K562 (cell line): ENCODE data around the gene HMGCL. TPM values are rescaled to one million over a fixed set of nuclear protein-coding genes. Genes with fewer than 3 reads are reported as not detected.

Experiments
- CBX1 ChIP-seq: sonication (generic); IDR thresholded peaks from 2 replicates; pipeline ENCODE4 v1.6.1; 2016; ENCODE audit warnings: antibody characterized with exemption, low read depth, mild to moderate bottlenecking
- DLX4 ChIP-seq: fragments of 250-450 bp; sonication (Bioruptor Pico); IDR thresholded peaks from 2 replicates; pipeline ENCODE4 v1.6.1; 2021; ENCODE audit warnings: mild to moderate bottlenecking
- ELF1 ChIP-seq: fragments of 200-800 bp; sonication (Bioruptor generic); IDR thresholded peaks from 2 replicates; pipeline ENCODE4 v1.6.1; 2016; ENCODE audit warnings: missing genetic modification characterization, missing compliant biosample characterization
- GABPB1 ChIP-seq: sonication (generic); formaldehyde crosslinking; IDR thresholded peaks from 2 replicates; pipeline ENCODE4 v1.8.0; 2022; ENCODE audit warnings: mild to moderate bottlenecking, missing genetic modification reagents
- HOXB6 ChIP-seq: fragments of 250-450 bp; sonication (Bioruptor Pico); IDR thresholded peaks from 2 replicates; pipeline ENCODE4 v1.5.1; 2022; ENCODE audit warnings: mild to moderate bottlenecking, borderline replicate concordance
- MXI1 ChIP-seq: IDR thresholded peaks from 2 replicates; pipeline ENCODE4 v1.6.1; 2011; ENCODE audit warnings: low read depth, mild to moderate bottlenecking, improper control_type of control experiment, low read length
- MYC ChIP-seq, 2 experiments: fragments of 250-450 bp in 1 of 2; sonication (Bioruptor Pico) in 1 of 2; IDR thresholded peaks; 2 replicates each; pipeline versions ENCODE4 v1.5.1 to v1.6.1; 2012 to 2021; ENCODE audit warnings: low read depth in 2 of 2, borderline replicate concordance in 1 of 2, improper control_type of control experiment in 1 of 2, low read length in 1 of 2, mild to moderate bottlenecking in 1 of 2, moderate library complexity in 1 of 2
- NR2C2 ChIP-seq, 2 experiments: fragments of 200-800 bp in 1 of 2; sonication (Bioruptor generic) in 1 of 2; sonication (generic) in 1 of 2; formaldehyde crosslinking in 1 of 2; IDR thresholded peaks; 2 replicates each; pipeline versions ENCODE4 v1.6.1 to v1.8.0; 2016 to 2022; ENCODE audit warnings: mild to moderate bottlenecking in 1 of 2, missing compliant biosample characterization in 1 of 2, missing genetic modification characterization in 1 of 2, missing genetic modification reagents in 1 of 2
- NRF1 ChIP-seq, 2 experiments: fragments of 450-650 bp; IDR thresholded peaks in 1 of 2; conservative IDR thresholded peaks in 1 of 2; 2 replicates each; pipeline ENCODE4 v1.6.1; 2014; ENCODE audit warnings: mild to moderate bottlenecking in 2 of 2
- PCBP1 ChIP-seq: fragments of 200-400 bp; formaldehyde crosslinking; IDR thresholded peaks from 2 replicates; pipeline ENCODE4 v1.6.1; 2018; ENCODE audit warnings: mild to moderate bottlenecking, low read depth, low read length; ENCODE audit not compliant: poor library complexity, severe bottlenecking
- PKNOX1 ChIP-seq: fragments of 450-650 bp; IDR thresholded peaks from 2 replicates; pipeline ENCODE4 v1.6.1; 2016
- RHOXF2B ChIP-seq: fragments of 250-450 bp; sonication (Bioruptor Pico); conservative IDR thresholded peaks from 2 replicates; pipeline ENCODE4 v1.5.1; 2021
- SNRNP70 ChIP-seq: fragments of 200-400 bp; formaldehyde crosslinking; optimal IDR thresholded peaks from 2 replicates; pipeline ENCODE3; 2017; ENCODE audit warnings: low read depth, low read length
- SOX6 ChIP-seq: fragments of 450-650 bp; IDR thresholded peaks from 2 replicates; pipeline ENCODE4 v1.6.1; 2014; ENCODE audit warnings: mild to moderate bottlenecking
- ZNF263 ChIP-seq: sonication (generic); formaldehyde crosslinking; IDR thresholded peaks from 2 replicates; pipeline ENCODE4 v1.8.0; 2022; ENCODE audit warnings: mild to moderate bottlenecking, missing genetic modification reagents, borderline replicate concordance
- ZNF57 ChIP-seq: fragments of 450-650 bp; formaldehyde crosslinking; IDR thresholded peaks from 2 replicates; pipeline ENCODE4 v1.4.0; 2020; ENCODE audit warnings: mild to moderate bottlenecking, moderate library complexity
- polyA plus RNA-seq, 8 experiments: library from polyadenylated mRNA; depleted of rRNA in 4 of 8; stranded (reverse) in 5 of 8; unstranded in 3 of 8; fragments of >200 nt; fragmentation: Nextera tagmentation in 2 of 8; fragmentation: Illumina TruSeq in 1 of 8; extraction: Ambion mirVana in 2 of 8; extraction: Trizol in 1 of 8; gene quantifications; 2 replicates each; pipeline versions ENCODE4 v1.2.1 to v1.2.3, GENCODE V29; 2011 to 2014; ENCODE audit warnings: inconsistent platforms in 1 of 8, missing spikeins in 1 of 8
- total RNA-seq, 7 experiments: library from RNA; depleted of rRNA in 6 of 7; stranded (reverse); fragments of >200 nt in 6 of 7; fragmentation: Illumina TruSeq in 2 of 7; extraction: Trizol in 2 of 7; gene quantifications; 2 replicates each; pipeline versions ENCODE4 v1.2.1 to v1.2.3, GENCODE V29; 2011 to 2021; ENCODE audit warnings: low replicate concordance in 1 of 7
- TF ChIP-seq, protein P1 (sequence below), 2 experiments: IDR thresholded peaks; 2 replicates each; pipeline ENCODE4 v1.6.1; 2011; ENCODE audit warnings: borderline replicate concordance in 1 of 2, control low read depth in 1 of 2, low read depth in 1 of 2, low read length in 1 of 2, mild to moderate bottlenecking in 1 of 2, mixed read lengths in 1 of 2, moderate library complexity in 1 of 2; ENCODE audit not compliant: insufficient read depth in 1 of 2, insufficient read length in 1 of 2, poor library complexity in 1 of 2, severe bottlenecking in 1 of 2; ENCODE audit errors: extremely low read depth in 1 of 2
- TF ChIP-seq, protein P2 (sequence below): sonication (generic); formaldehyde crosslinking; IDR thresholded peaks from 2 replicates; pipeline ENCODE4 v1.4.0; 2020; ENCODE audit warnings: mild to moderate bottlenecking, missing genetic modification reagents

Gene HMGCL
- total and polyA plus RNA-seq, 9 of the 15 experiments (the other 6 are each of a cell fraction or from before 2014, with no cell fraction given) = 18.0 to 82.2 (median 24.2) TPM

GRCh38 chr1:23800400-23801337 lies 24.6 kb downstream of the HMGCL start, which contains the start of gene GALE (continued):
- TF ChIP-seq CBX1 (peak; percentile 81; the same call in 1 of the 2 replicates), DLX4 (CRISPR knock-in tag) (no peak), PKNOX1 (peak; percentile 84), ZNF263 (peak; percentile 62), HOXB6 (no peak), ZNF57 (CRISPR knock-in tag) (no peak), NRF1 (conservative IDR thresholded peaks at IDR 0.05 in 1 of 2, IDR thresholded peaks at IDR 0.05 in 1 of 2) (peak; percentile 81 to 85), RHOXF2B (CRISPR knock-in tag) (no peak), SNRNP70 (no peak), MXI1 (peak; percentile 90), MYC (IDR thresholded peaks at IDR 0.05; ENCODE audit: low read depth, low read length) (peak; percentile 86), MYC (CRISPR knock-in tag; IDR thresholded peaks at IDR 0.05; ENCODE audit: borderline replicate concordance, low read depth) (peak; percentile 66), SOX6 (peak; percentile 39; the same call in 1 of the 2 replicates), GABPB1 (CRISPR knock-in tag) (peak; percentile 88), ELF1 (peak; percentile 98), NR2C2 (CRISPR knock-in tag; IDR thresholded peaks at IDR 0.05) (no peak), NR2C2 (tag; IDR thresholded peaks at IDR 0.05) (peak; percentile 90), PCBP1 (peak; percentile 94)
- TF ChIP-seq, protein P1, sequence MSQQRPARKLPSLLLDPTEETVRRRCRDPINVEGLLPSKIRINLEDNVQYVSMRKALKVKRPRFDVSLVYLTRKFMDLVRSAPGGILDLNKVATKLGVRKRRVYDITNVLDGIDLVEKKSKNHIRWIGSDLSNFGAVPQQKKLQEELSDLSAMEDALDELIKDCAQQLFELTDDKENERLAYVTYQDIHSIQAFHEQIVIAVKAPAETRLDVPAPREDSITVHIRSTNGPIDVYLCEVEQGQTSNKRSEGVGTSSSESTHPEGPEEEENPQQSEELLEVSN (IDR thresholded peaks at IDR 0.05; ENCODE audit: borderline replicate concordance in 1 of 2, extremely low read depth in 1 of 2, insufficient read depth in 1 of 2, insufficient read length in 1 of 2, low read depth in 1 of 2, low read length in 1 of 2, poor library complexity in 1 of 2, severe bottlenecking in 1 of 2) = peak; percentile 47 to 48
- TF ChIP-seq, protein P2, sequence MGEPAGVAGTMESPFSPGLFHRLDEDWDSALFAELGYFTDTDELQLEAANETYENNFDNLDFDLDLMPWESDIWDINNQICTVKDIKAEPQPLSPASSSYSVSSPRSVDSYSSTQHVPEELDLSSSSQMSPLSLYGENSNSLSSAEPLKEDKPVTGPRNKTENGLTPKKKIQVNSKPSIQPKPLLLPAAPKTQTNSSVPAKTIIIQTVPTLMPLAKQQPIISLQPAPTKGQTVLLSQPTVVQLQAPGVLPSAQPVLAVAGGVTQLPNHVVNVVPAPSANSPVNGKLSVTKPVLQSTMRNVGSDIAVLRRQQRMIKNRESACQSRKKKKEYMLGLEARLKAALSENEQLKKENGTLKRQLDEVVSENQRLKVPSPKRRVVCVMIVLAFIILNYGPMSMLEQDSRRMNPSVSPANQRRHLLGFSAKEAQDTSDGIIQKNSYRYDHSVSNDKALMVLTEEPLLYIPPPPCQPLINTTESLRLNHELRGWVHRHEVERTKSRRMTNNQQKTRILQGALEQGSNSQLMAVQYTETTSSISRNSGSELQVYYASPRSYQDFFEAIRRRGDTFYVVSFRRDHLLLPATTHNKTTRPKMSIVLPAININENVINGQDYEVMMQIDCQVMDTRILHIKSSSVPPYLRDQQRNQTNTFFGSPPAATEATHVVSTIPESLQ (CRISPR knock-in tag) = no peak
